GM12892 (cell line): ENCODE data around the gene HIF3A.

Source experiments
- DNase-seq: peaks from one replicate; pipeline ENCODE4 v3.0.0; 2011; ENCODE audit not compliant: insufficient read length
- FAIRE-seq: peaks from 2 replicates; lab custom pipeline; 2011; peaks lifted over from hg19 to GRCh38; lab: Jason Lieb, UNC
- POLR2A ChIP-seq: IDR thresholded peaks from 2 replicates; pipeline ENCODE4 v1.6.1; 2011; ENCODE audit warnings: low read depth, low read length, control low read depth
- POLR2AphosphoS5 ChIP-seq: IDR thresholded peaks from 2 replicates; pipeline ENCODE4 v1.6.1; 2011; ENCODE audit warnings: low read depth, low read length, control low read depth
- TAF1 ChIP-seq: IDR thresholded peaks from 2 replicates; pipeline ENCODE4 v1.6.1; 2011; ENCODE audit warnings: low read depth, mild to moderate bottlenecking, control low read depth, low read length, borderline replicate concordance

The HIF3A gene

DNA sequence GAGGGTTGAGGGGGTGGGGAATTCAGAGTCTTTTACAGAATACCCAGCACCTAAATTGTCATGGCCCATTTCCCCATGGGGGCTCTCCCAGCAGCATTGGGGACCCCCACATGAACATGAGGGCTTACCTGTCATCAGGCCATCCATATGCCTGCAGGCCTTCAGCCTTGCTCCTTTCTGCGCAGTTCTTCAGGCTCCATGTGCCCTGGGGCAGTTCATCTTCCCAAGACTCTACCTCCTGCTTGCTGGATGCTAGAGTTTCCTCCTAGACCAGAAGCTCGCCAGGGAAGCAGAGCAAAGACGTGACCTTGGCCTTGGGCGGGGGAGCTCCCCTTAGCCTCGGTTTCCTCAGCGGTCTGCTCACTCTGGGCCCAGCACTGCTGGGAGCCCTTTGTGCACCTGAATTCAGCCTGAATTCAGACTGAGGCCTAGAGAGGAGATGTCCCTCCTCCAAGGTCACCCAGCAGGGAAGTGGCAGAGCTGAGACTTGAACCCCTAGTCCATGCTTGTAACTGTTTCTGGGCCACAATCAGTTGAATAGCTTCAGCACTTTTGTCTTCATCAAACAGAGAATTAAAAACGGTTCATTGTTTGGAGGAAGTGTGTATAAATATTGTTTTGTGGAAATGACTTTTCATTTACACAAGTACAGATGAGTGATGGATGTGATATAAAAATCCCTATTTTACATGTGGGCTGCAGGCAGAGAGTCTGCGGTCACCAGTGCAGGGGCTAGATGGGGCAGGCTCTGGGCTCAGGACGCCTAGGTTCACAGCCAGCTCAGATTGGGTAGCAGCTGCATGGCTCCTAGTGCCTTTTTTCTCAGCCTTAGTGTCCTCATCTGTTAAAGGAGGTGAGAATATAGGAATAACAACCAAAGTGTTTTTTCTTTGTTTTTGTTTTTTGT lies 59.6 kb downstream of the HIF3A start:
- no peak for FAIRE-seq

DNA sequence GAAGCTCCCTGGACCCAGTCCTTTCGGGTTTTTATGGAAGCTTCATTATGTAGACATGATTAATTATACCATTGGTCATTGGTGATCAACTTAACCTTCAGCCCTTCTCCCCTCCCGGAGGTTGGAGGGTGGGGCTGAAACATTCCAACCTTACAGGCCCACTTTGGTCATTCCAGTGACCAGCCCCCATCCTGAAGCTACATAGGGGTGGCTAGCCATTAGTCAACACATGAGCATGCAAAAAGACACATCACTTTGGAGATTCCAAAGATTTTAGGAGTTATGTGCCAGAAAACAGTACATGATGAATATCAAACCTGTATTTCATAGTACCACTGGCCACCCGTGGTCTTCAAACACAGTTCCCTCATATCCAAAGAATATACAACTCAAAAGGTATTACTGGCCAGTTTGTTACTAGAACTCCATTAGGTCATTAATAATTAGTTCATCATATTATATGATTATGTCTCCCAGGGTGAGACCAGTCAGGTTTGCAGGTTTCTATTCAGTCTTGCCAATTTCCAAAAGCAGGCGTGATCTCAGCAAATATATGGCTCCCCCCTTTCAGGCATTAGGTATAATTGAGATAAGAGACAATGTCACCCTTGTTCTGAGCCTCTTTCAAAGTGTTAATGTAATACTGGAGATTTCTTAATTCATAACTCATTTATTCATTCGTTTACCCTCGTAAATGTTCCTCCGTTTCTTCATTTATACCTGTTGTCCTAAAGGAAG lies 61.2 kb downstream of the HIF3A start:
- no peak for DNase-seq
- TF ChIP-seq POLR2A (no peak), POLR2AphosphoS5 (no peak), TAF1 (no peak)
- FAIRE-seq = no peak

More for the DNA sequence above, 59.6 kb downstream of the HIF3A start:
- TF ChIP-seq POLR2AphosphoS5 (no peak), TAF1 (no peak), POLR2A (no peak)
- DNase-seq = no peak

DNA sequence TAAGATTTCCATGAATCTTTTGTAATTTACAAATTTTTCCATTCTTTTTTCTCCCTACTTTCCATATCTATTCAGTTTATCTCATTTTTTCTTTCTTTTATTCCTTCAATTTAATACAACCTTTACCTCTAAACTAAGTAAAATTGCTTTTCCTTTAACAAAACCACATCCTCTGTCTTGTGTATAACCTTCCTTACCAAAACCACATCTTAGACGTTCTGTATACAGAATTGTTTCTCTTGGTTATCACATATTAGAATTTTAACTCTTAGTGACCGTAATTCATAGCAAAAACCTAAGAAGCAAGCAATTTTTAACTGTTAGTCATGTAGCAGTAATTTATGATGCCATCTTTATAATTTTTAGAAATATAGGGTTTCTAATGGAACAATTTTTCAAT lies 65.1 kb downstream of the HIF3A start:
- FAIRE-seq = no peak
- TF ChIP-seq POLR2A (no peak), TAF1 (no peak), POLR2AphosphoS5 (no peak)
- DNase-seq = no peak

DNA sequence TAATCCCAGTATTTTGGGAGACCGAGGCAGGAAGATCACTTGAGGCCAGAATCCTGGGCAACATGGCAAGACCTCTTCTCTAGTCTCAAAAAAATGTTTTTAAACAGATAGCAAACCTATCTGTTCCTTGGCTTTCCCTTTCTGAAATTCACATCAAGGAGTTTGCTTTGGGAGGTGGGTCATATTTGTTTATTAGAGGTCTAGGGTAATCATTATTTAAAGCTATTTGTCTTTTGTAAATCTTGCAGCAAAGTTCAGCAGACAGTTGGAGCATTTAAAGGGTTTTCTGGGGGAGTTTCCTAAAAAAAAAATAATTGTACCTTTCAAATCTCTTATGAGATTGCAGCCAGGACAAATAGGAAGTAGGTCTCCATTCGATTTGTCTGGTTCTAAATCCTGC lies 67.5 kb downstream of the HIF3A start:
- TF ChIP-seq TAF1 = no peak
- no peak for TF ChIP-seq POLR2A
- TF ChIP-seq POLR2AphosphoS5 = no peak
- DNase-seq (no peak), FAIRE-seq (no peak)

DNA sequence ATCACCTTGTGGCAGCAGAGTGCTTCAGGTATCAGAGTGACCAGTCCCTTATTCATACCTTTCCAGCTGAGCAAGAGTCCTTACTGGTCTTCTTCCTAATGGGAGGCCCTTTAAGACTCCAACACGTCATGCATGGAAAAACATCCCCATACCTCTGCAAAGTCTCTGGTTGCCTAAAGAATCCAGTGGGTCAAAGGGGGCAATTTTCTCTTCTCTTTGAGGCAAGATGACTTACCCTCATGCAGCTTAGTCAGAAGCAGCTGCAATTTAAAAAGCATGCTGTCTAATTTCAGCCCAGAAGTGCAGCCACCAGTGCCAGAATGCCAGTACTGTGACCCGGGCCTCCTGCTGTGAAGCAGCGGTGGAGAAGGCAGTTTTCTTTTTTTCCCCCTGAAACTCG lies 68.7 kb downstream of the HIF3A start:
- no peak for FAIRE-seq
- TF ChIP-seq TAF1 (no peak), POLR2A (no peak), POLR2AphosphoS5 (no peak)
- no peak for DNase-seq

DNA sequence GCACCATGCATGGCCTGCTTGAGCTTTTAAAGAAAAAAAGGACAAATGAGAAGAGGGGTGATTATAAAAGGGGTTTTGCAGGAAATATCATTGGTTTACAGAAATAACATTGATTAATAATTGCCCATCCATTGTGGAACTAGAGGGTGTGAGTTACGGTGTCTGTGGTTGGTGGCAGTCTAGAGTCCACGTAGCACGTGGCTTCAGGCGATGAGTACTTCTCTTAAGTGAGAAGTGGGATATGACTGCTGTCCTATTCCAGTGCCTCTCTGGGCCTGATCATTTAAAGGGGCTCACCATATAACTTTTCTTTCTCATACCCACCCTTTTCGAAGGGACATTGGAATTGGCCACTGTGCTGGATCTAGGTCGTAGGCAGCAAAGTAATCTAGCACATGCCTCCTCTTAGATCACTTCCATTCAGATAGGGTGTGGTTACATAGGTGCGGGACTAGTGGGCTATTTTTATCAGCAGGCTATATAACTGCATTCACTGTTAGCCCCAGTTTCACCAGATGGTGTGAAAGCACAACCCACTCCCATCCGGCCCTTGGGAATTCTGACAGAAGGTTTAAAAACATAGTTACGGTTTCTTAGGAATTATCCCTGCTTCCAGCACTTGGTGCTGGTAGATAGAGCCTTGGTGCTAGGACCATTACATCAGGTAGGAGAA lies 69.9 kb downstream of the HIF3A start:
- TF ChIP-seq POLR2AphosphoS5 (no peak), TAF1 (no peak), POLR2A (no peak)
- no peak for FAIRE-seq
- no peak for DNase-seq

DNA sequence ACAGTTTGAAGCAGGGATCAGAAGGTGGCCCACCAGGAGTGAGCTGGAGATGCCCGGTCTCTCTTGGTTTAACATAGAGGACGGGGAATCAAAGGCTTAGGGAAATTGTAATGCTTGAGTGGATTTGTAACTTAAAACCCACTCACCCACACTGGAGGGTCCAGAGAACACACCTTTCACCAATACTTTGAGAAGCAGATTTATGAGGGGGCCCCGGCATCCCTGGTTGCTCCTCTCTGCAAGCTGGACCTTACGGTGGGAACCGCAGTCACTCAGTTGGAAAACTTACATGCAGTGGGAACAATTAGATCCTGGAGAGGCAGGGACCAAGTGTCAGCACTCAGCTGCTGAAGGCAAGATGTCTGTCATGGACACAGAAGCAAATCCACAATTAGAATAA lies 70.6 kb downstream of the HIF3A start:
- no peak for DNase-seq
- TF ChIP-seq TAF1 (no peak), POLR2AphosphoS5 (no peak), POLR2A (no peak)
- no peak for FAIRE-seq

DNA sequence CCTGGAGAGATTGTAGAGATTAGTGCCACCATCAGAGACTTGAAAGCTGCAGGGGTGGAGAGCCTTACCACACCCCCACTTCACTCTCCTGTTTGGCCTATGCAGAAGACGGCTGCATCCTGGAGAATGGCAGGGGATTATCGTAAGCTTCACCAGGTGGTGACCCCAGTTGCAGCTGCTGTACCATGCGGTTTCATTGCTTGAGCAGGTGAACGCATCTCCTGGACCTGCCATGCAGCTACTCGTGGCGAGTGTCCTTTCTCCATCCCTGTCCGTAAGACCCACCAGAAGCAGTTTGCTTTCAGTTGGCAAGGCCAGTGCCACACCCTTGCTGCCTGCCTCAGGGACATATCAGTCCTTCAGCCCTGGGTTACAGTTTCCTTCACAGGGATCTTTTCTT lies 71.3 kb downstream of the HIF3A start:
- FAIRE-seq (no peak), DNase-seq (no peak)
- TF ChIP-seq TAF1 (no peak), POLR2A (no peak), POLR2AphosphoS5 (no peak)

DNA sequence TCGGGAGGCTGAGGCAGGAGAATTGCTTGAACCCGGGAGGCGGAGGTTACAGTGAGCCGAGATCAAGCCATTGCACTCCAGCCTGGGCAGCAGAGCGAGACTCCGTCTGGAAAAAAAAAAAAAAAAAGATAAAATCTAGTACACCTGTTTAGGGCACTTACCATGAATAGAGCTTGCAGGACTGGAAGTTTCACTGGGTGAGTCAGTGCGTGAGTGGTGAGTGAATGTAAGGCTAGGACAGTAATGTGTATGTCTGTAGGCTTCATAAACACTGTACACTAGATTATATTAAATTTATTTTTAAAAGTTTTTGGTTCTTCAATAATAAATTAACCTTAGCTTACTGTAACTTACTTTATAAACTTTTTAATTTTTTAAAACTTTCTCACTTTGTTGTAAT lies 73.0 kb downstream of the HIF3A start:
- FAIRE-seq (no peak), DNase-seq (no peak)
- TF ChIP-seq TAF1 (no peak), POLR2A (no peak), POLR2AphosphoS5 (no peak)

DNA sequence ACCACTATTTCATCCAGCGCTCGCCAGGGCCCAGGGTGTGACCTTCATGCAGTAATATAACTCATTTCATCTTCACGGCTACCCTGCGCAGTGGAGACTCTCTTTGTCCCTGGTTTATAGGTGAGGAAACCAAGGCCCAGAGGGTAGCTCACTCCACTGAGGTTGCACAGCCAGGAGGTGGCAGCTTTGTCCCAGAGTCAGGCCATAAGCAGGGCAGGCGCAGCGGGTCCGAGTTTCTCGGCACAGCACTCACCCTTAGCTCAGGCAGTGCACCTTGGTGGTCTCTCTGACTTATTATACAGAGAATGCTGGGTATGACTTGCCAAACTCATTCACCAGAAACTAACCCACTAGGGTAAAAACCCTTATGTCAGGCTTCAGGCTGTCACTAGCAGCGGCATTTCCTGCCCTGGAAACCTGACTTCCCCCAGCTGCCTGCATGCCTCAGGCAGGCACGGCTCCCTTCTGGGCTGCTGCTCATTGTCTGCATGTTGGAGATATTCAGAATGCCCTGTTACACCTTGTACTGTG lies 74.6 kb downstream of the HIF3A start:
- DNase-seq (no peak), FAIRE-seq (peak; percentile 91)
- TF ChIP-seq POLR2A (no peak), POLR2AphosphoS5 (no peak), TAF1 (no peak)
